HG03469 (cell line): ENCODE measurements around the gene ZNF138.
"Not testable (repeated sequence)": the region's sequence is repeated elsewhere in the genome, so short reads cannot be mapped to it uniquely, and the experiment has no call there.

Experiments used
- ATAC-seq: cut with Tn5 transposase; IDR thresholded peaks from one replicate; pipeline ENCODE4 v1.9.1; 2021; ENCODE audit warnings: mild to moderate bottlenecking, moderate library complexity, moderate number of reproducible peaks; ENCODE audit not compliant: unreplicated experiment

The ZNF138 gene

GRCh38 chr7:64838051-64838450 is 43.8 kb downstream of the ZNF138 start:
- ATAC-seq = not testable (repeated sequence)

DNA sequence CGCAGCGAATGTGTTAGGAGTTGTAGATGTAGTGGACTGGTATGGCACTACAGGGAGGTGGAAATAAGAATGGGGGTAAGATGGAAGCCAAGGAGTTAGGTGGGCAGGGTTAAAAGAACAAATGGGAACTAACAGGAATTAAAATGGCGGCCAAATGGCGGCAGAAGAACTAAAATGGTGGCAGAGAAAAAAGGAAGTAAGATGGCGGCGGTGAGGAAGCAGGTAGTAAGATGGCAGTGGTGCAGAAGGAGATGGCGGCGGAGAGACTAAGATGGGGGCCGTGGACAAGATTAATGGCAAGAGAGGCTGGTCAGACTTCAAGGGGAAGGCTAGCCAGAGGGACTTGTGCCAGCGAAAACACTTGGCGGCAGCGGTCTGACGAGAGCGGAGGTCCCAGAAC is 44.5 kb downstream of the ZNF138 start:
- ATAC-seq = no peak

- ATAC-seq = no peak
Observed at GRCh38 chr7:64839910-64840309, 45.7 kb downstream of the ZNF138 start.

- ATAC-seq = no peak
Observed at GRCh38 chr7:64849250-64849923, 55.2 kb downstream of the ZNF138 start.

DNA sequence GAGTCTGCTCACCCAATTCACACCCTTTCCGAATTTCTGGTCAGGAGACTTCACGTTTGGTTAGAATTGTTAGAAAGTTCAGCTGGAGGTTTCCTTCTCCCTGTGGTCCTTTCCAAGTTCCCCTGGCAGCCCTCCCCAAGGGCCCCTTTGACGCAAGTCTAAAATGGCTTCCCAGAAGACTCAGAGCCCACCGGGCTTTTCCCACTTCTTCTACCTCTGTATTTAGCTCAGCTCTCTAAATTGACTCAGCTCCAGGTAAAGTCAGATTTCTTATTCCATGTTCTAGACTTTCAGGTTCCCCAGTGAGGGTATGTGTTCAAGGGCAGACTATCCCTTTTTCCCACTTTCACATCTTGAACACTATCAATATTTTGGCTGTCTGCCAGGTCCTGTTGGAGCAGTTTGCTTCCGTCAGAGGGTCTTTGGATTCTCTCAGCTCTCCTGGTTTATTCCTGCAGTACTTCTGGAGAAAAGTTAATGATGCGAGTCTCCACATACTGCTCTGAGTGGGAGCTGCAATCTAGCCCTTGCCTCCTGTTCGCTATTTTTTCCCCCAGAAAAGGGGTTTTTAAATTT is 55.8 kb downstream of the ZNF138 start:
- ATAC-seq = no peak

DNA sequence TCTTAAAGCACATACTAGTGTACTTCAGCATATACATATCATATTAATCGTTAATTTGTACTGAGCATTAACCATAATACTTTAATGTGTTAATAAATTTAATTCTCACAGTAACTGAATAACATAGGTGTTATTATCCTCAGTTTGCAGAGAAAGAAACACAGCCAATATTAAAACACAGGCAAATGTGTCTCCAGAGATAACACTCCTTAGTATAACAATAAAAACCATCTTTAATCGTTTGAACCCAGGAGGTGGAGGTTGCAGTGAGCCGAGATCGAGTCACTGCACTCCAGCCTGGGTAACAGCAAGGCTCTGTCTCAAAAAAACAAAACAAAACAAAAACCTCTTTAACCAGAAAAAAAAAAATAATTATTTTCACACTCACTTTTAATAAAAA is 59.5 kb downstream of the ZNF138 start:
- no peak for ATAC-seq

DNA sequence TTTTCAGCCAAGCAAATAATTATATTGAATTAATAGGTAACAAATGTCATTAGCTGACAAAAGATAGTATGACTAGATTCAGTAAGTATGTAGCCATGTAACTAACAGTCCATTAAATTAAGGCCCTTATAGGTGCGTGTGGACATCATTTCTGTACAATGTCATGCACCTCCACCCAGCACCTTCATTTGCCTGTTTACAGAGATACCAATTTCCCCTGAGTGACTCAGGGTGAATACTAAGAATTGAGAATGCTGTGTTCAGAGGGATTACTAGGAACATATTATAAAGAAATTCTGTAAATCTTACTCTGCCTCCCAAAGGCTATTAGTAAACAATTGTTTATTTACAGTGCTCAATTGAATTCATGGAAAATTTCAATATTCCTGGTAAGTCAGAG is 60.7 kb downstream of the ZNF138 start:
- no peak for ATAC-seq

GRCh38 chr7:64863021-64863420 is 68.8 kb downstream of the ZNF138 start:
- ATAC-seq = no peak

GRCh38 chr7:64863530-64863929 is 69.3 kb downstream of the ZNF138 start:
- ATAC-seq = not testable (repeated sequence)

DNA sequence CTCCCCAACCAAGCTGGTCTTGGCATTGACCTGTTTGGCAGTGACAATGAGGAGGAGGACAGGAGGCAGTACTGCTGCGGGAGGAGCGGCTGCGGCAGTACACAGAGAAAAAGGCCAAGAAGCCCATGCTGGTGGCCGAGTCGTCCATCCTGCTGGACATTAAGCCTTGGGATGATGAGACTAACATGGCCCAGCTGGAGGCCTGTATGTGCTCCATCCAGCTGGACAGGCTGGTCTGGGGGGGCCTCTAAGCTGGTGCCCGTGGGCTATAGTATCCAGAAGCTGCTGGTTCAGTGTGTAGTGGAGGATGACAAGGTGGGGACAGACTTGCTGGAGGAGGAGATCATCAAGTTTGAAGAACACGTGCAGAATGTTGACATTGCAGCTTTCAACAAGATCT is 69.7 kb downstream of the ZNF138 start:
- no peak for ATAC-seq

DNA sequence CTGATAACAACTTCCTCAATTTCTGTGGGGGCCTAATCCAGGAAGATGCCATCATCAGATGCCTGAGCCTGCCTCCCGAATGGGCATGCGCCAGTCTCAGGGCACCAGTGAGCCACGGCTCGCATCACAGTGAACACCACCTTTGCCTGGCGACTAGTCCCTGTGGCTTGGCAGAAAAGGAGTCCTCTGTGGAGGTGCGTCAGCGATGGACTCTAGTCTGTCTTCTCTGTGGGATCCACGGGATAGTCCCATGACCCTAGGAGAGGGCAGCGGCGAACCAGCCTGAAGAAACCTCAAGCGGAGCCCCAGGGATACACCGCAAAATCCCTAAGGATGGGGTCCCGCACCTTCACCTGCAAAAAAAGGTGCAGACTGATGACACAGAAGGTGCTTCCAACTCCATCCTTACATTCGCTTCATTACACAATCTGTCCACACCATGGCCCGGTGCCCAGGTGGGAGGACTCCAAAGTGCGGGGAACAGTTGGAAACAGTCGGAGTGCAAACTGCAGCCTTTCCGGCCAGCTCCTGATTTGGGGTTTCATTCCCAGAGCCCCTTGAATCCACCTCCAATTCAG is 73.7 kb downstream of the ZNF138 start:
- ATAC-seq = no peak

DNA sequence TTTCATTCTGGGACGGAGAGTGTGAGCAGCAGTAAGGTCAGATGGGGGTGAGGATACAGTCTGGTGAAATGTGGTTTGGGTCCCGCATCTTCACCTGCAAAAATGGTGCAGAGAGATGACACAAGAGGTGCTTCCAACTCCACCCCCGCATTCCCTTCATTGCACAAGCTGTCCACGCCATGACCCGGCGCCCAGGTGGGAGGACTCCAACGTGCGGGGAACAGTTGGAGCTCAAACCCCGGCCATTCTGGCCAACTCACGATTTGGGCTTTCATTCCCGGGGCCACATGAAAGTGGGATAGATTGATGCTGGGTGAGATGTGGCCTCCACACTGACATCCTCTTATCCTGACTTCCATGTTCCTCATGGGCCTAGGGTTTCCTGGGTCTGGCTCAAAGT is 74.3 kb downstream of the ZNF138 start:
- ATAC-seq = no peak

DNA sequence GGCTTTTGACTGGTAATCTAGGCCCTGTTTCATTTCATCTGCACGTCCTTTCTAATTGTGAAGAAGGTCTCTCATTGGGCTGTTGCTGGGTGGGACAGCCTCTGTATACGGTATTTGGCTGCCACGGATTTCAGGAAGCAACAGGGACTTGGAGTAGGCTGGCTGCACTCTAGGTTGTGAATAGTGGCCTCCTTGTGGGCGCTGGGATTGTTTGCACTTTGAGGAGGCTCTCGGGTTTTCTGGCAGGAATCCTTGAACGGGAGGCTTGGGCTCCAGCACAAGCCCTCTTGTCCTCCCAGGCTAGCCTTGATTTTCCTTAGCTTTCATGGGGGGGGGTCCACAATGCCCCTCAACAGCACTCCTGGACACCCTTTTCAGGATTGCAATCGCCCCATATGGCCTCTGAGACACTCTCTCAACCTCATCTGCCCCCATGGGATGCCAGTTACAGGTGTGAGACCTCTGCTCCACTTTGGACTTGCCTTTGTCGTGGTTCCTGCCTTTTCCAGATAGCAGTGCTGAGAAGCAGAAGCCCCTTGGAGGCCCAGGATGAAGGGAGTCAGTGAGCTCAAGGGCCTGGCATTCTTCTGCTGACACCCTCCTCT is 75.0 kb downstream of the ZNF138 start:
- no peak for ATAC-seq

DNA sequence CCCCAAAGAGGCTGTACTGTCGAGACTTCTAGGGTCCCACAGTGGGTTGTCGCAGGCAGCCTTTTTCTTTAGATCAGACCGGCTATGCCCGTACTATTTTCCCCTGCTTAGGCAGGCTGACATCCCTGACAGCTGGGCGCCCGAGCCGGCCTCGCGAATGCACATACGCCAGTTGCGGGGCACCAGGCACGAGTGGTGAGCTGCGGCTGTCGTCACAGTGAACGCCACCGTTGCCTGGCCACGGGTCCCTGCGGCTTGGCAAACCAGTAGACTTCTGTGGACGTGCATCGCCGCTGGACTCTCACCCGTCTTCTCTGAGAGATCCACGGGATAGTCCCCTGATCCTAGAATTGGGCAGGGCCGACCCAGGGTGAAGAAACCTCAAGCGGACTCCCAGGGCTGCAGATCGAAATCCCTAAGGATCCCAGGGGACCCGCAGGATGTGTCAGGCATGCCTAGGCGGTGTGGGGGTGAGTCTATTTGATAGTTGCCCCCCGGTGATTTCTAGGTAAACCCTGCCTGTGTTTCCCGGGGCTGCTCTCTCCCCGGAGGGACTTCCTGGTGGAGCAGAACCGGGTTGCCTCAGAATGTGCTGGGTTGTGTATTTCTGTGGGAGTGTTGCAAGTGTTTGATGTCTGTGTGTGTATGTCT is 75.8 kb downstream of the ZNF138 start:
- ATAC-seq = no peak

DNA sequence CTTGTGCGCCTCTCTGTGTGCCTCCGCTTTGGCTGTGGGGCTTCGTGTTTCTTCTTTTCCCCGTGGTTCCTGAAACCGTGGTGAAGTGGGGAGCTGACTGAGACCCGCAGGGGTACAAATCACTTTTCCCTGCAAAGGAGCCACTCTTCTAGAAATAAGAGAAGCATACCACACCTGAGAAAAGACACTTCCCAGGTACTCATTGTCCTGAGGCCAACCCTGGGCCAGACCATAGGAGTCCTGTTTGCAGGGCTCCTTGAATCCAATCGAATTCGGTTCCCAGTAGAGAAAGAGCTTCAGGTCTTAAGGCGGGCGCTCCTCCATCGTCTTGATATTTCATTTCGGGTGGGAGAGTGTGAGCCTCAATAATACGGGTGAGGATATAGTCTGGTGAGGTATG is 76.4 kb downstream of the ZNF138 start:
- no peak for ATAC-seq

GRCh38 chr7:64871761-64872160 is 77.5 kb downstream of the ZNF138 start:
- ATAC-seq = no peak

GRCh38 chr7:64872351-64873154 is 78.3 kb downstream of the ZNF138 start:
- ATAC-seq = no peak

DNA sequence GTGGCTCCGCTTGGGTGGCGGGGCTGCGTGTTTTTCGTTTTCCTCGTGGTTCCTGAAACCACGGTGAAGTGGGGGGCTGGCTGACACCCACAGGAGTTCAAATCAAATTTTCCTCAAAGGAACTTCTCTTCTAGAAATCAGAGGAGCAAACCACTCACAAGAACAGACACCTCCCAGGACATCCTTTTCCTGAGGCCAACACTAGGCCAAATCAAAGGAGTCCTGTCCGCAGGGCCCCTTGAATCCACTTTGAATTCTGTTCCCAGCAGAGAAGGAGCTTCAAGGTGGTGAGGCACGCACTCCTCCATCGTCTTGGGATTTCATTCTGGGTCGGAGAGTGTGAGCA is 78.9 kb downstream of the ZNF138 start:
- ATAC-seq = no peak

DNA sequence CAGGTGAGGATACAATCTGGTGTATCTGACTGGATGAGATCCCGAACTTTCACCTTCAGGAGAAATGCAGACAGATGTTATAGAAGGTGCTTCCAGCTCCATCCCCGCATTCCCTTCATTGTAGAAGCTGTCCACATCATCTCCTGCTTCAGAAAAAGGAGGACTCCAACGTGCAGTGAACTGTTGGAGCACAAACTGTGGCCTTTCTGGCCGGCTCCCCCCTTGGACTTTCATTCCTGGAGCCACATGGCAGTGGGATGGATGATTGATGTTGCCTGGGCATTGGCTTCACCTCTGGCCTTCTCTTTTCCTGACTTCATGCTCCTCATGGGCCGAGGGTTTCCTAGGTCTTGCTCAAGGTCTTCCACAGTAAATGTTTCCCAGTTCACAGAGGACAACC is 79.3 kb downstream of the ZNF138 start:
- no peak for ATAC-seq

GRCh38 chr7:64874114-64874513 is 79.9 kb downstream of the ZNF138 start:
- no peak for ATAC-seq
